Measurements from ENCODE around the gene WNT2. TPM values are rescaled to one million over a fixed set of nuclear protein-coding genes. Genes with fewer than 3 reads are reported as not detected.
A peak's percentile ranks its signal among the peaks of the same experiment; 100 is the strongest.

Gene WNT2
- total RNA-seq, 1 donor from 2014 or later, result 0.41 TPM

DNA sequence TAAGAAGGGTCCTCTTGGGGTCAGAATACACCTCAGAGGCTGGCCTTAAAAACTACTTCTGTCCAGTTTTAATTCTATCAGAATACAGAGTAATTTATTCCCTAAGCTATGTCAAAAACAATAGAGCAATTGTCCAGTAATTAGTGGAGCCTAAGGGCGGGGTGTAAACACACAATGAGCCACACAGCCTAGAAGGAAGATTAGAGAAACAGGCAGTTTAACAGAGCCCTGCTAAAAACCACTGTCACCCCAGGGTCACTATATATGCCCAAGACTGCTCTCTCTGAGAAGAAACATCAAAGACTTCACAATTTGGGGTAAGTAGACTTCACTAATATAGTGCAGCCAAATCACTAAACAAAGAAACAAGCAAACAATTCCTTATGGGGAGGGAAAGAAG lies 27.2 kb upstream of the WNT2 start:
- H3K9me3 Mint-ChIP-seq (ENCODE audit: unreplicated experiment), result no peaks in the 10 kb centered on the region
- no peak overlapping the region for H3K27ac Mint-ChIP-seq (ENCODE audit: unreplicated experiment)
- DNase-seq (ENCODE audit: low spot score), result no peak
- H3K4me1 Mint-ChIP-seq (ENCODE audit: unreplicated experiment), result peaks cover 9% of the 10 kb centered on the region
- no peaks in the 10 kb centered on the region for H3K36me3 Mint-ChIP-seq (ENCODE audit: low read depth, unreplicated experiment)
- H3K4me3 Mint-ChIP-seq (ENCODE audit: unreplicated experiment), result no peak overlapping the region
- TF ChIP-seq, protein P1, sequence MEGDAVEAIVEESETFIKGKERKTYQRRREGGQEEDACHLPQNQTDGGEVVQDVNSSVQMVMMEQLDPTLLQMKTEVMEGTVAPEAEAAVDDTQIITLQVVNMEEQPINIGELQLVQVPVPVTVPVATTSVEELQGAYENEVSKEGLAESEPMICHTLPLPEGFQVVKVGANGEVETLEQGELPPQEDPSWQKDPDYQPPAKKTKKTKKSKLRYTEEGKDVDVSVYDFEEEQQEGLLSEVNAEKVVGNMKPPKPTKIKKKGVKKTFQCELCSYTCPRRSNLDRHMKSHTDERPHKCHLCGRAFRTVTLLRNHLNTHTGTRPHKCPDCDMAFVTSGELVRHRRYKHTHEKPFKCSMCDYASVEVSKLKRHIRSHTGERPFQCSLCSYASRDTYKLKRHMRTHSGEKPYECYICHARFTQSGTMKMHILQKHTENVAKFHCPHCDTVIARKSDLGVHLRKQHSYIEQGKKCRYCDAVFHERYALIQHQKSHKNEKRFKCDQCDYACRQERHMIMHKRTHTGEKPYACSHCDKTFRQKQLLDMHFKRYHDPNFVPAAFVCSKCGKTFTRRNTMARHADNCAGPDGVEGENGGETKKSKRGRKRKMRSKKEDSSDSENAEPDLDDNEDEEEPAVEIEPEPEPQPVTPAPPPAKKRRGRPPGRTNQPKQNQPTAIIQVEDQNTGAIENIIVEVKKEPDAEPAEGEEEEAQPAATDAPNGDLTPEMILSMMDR (IDR thresholded peaks at IDR 0.05; ENCODE audit: unreplicated experiment), result no peak
- H3K27me3 Mint-ChIP-seq (ENCODE audit: unreplicated experiment), result no peaks in the 10 kb centered on the region

DNA sequence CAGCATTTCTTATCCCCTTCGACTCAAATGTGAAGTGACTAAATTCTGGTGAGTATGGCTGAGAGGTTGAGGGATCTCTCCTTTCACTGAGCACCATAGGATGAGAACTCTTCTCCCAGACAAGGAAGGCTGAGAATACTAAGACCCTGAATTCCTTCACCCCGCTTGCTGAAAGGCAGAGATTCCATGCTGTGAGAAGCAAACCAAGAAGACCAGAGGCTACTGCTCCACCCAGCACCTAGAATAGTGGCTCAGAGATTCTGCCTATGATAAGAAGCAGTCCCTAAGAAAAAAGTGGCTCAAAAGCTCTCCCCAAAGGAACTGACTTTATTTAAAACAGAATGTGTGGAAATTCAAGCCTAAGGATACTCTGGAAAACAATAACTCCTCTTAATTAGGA lies 26.7 kb upstream of the WNT2 start:
- H3K27me3 Mint-ChIP-seq (ENCODE audit: unreplicated experiment), result no peaks in the 10 kb centered on the region
- no peaks in the 10 kb centered on the region for H3K36me3 Mint-ChIP-seq (ENCODE audit: low read depth, unreplicated experiment)
- H3K4me1 Mint-ChIP-seq (ENCODE audit: unreplicated experiment), result peaks cover 9% of the 10 kb centered on the region
- no peak overlapping the region for H3K4me3 Mint-ChIP-seq (ENCODE audit: unreplicated experiment)
- TF ChIP-seq, protein P1 (IDR thresholded peaks at IDR 0.05; ENCODE audit: unreplicated experiment), result no peak
- DNase-seq (ENCODE audit: low spot score), result no peak
- H3K27ac Mint-ChIP-seq (ENCODE audit: unreplicated experiment), result no peak overlapping the region
- no peaks in the 10 kb centered on the region for H3K9me3 Mint-ChIP-seq (ENCODE audit: unreplicated experiment)

DNA sequence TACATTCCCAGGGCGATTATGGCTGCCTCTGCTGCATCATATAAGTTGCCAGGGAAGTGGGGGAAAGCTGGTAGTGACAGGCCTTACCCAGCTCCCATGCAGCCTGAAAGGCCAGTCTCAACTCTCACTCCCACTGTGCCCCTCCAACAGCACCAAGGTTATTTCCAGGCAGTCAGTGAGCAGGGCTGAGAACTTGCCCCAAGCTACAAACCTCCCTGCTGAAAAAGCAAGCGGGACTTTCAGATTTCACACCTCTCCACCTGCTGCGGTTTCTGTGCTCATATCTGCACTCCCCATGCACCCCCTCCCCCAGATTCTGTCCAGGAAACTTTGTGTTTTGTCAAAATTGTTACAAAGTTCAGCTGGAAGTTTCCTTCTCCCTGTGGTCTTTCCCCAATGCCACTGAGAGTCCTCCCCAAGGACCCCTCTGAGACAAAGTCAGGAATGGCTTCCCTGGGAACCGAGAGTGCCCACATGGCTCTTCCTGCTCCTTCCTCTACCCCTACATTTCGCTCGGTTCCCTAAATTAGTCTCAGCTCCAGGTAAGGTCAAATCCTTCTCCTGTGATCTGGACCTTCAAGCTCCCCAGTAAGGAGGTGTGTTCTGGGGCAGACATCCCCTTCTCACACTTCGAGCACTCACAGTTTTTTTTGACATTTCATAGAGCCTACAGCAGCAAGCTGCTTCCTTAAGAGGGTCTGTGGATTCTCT lies 25.3 kb upstream of the WNT2 start:
- DNase-seq (ENCODE audit: low spot score), result no peak
- H3K36me3 Mint-ChIP-seq (ENCODE audit: low read depth, unreplicated experiment), result no peaks in the 10 kb centered on the region
- no peaks in the 10 kb centered on the region for H3K27me3 Mint-ChIP-seq (ENCODE audit: unreplicated experiment)
- TF ChIP-seq, protein P1 (IDR thresholded peaks at IDR 0.05; ENCODE audit: unreplicated experiment), result no peak
- no peak overlapping the region for H3K4me3 Mint-ChIP-seq (ENCODE audit: unreplicated experiment)
- no peaks in the 10 kb centered on the region for H3K9me3 Mint-ChIP-seq (ENCODE audit: unreplicated experiment)
- H3K4me1 Mint-ChIP-seq (ENCODE audit: unreplicated experiment), result peaks cover 9% of the 10 kb centered on the region
- H3K27ac Mint-ChIP-seq (ENCODE audit: unreplicated experiment), result peak overlapping the region; percentile 39

DNA sequence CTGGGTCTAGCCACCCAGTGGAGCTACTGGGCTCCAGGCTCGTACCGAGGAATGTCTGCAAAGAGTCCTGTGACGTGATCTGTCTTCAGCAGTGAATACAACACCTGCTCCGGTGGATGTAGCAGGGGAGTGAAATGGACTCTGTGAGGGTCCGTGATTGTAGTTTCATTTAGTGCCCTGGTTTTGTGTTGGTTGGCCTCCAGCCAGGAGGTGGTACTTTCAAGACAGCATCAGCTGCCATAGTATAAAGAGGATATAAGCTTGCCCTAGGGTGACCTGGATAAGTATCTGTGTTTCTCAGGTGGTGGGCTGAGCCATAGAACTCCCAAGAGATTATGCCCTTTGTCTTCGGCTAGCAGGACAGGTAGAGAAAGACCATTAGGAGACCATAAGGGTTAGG lies 24.6 kb upstream of the WNT2 start:
- Mint-ChIP-seq H3K4me3 (ENCODE audit: unreplicated experiment) (no peak overlapping the region), H3K4me1 (ENCODE audit: unreplicated experiment) (peaks cover 9% of the 10 kb centered on the region), H3K36me3 (ENCODE audit: low read depth, unreplicated experiment) (no peaks in the 10 kb centered on the region), H3K27ac (ENCODE audit: unreplicated experiment) (no peak overlapping the region), H3K27me3 (ENCODE audit: unreplicated experiment) (no peaks in the 10 kb centered on the region), H3K9me3 (ENCODE audit: unreplicated experiment) (no peaks in the 10 kb centered on the region)
- TF ChIP-seq, protein P1 (IDR thresholded peaks at IDR 0.05; ENCODE audit: unreplicated experiment), result no peak
- no peak for DNase-seq (ENCODE audit: low spot score)

DNA sequence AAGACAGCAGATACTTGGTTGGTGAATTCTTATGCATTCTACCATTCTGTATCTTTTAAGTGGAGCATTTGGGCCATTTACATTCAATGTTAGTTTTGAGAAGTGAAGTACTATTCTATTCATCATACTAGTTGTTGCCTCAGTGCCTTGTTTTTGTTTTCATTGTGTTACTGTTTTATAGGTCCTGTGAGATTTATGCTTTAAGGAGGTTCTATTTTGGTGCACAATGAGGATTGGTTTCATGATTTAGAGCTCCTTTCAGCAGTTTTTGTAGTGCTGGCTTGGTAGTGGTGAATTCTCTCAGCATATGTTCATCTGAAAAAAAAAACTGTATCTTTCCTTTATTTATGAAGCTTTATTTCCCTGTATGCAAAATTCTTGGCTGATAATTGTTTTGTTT lies 23.3 kb upstream of the WNT2 start:
- TF ChIP-seq, protein P1 (IDR thresholded peaks at IDR 0.05; ENCODE audit: unreplicated experiment), result no peak
- Mint-ChIP-seq H3K27me3 (ENCODE audit: unreplicated experiment) (no peaks in the 10 kb centered on the region), H3K36me3 (ENCODE audit: low read depth, unreplicated experiment) (no peaks in the 10 kb centered on the region), H3K4me3 (ENCODE audit: unreplicated experiment) (no peak overlapping the region), H3K9me3 (ENCODE audit: unreplicated experiment) (no peaks in the 10 kb centered on the region), H3K4me1 (ENCODE audit: unreplicated experiment) (peaks cover 9% of the 10 kb centered on the region), H3K27ac (ENCODE audit: unreplicated experiment) (no peak overlapping the region)
- no peak for DNase-seq (ENCODE audit: low spot score)

Measured in endothelial cell (in vitro differentiated cells).